B cell (primary cell): ENCODE results near the gene MSH3. TPM values are rescaled to one million over a fixed set of nuclear protein-coding genes. Genes with fewer than 3 reads are reported as not detected.

Source experiments
- ATAC-seq: fragments of 200-7000 bp; cut with Tn5 transposase; one replicate; pipeline ENCODE4 v1.10.0; 2021; ENCODE audit warnings: low read depth, mild to moderate bottlenecking, moderate number of reproducible peaks, moderate library complexity
- CTCF ChIA-PET: fragments of 350-600 bp; sonication (Branson Sonifier 250); formaldehyde crosslinking; loops from one replicate; lab custom pipeline; 2021; ENCODE audit warnings: antibody characterized with exemption, inconsistent platforms; lab: Charles Lee
- POLR2A ChIA-PET: fragments of 350-600 bp; sonication (Branson Sonifier 250); formaldehyde crosslinking; loops from one replicate; lab custom pipeline; 2021; ENCODE audit warnings: antibody characterized with exemption; lab: Charles Lee
- DNase-seq: peaks from one replicate; pipeline ENCODE4 v3.0.0; 2013
- H2AFZ ChIP-seq: 2 replicates; pipeline ENCODE4 v1.6.1; 2012; ENCODE audit warnings: mild to moderate bottlenecking, low read depth, low read length; ENCODE audit not compliant: insufficient read depth, poor library complexity, severe bottlenecking
- H3K27ac ChIP-seq, 2 donors: 1 replicate in 1 of 2; 2 replicates in 1 of 2; pipeline ENCODE4 v1.5.1; 2012 to 2013; ENCODE audit warnings: low read length in 2 of 2, mild to moderate bottlenecking in 2 of 2, moderate library complexity in 1 of 2
- H3K27me3 ChIP-seq, 4 experiments: fragments of 200-600 bp in 1 of 4; sonication (generic) in 1 of 4; replicated peaks in 1 of 4; 1 replicate in 2 of 4; 2 replicates in 2 of 4; pipeline versions ENCODE4 v1.6.1 to v1.7.0; 2013 to 2016; ENCODE audit warnings: low read length in 3 of 4, mild to moderate bottlenecking in 2 of 4, mixed read lengths in 1 of 4, moderate library complexity in 1 of 4; ENCODE audit not compliant: insufficient read depth in 4 of 4, control insufficient read depth in 3 of 4; ENCODE audit errors: control extremely low read depth in 1 of 4
- H3K36me3 ChIP-seq, 2 experiments: replicated peaks in 1 of 2; 1 replicate in 1 of 2; 2 replicates in 1 of 2; pipeline versions ENCODE4 v1.6.1 to v1.7.1; 2013; ENCODE audit warnings: low read length in 1 of 2; ENCODE audit not compliant: insufficient read depth in 2 of 2, control insufficient read depth in 1 of 2; ENCODE audit errors: control extremely low read depth in 1 of 2, extremely low read depth in 1 of 2
- H3K4me1 ChIP-seq, 2 donors: fragments of 200-600 bp in 1 of 2; sonication (generic) in 1 of 2; 1 replicate in 1 of 2; 2 replicates in 1 of 2; pipeline versions ENCODE4 v1.5.1 to v1.6.1; 2013 to 2017; ENCODE audit warnings: low read length in 2 of 2; ENCODE audit not compliant: control insufficient read depth in 2 of 2, insufficient read depth in 2 of 2
- H3K4me2 ChIP-seq: replicated peaks from 2 replicates; pipeline ENCODE3; 2012; ENCODE audit warnings: mild to moderate bottlenecking, low read depth, low read length; ENCODE audit not compliant: poor library complexity, severe bottlenecking
- H3K4me3 ChIP-seq, 5 experiments: fragments of 200-600 bp in 1 of 5; sonication (generic) in 1 of 5; 1 replicate in 3 of 5; 2 replicates in 2 of 5; pipeline versions ENCODE4 v1.5.1 to v1.7.0; 2011 to 2016; ENCODE audit warnings: low read length in 4 of 5, mild to moderate bottlenecking in 4 of 5, low read depth in 2 of 5, control low read depth in 1 of 5, moderate library complexity in 1 of 5; ENCODE audit not compliant: insufficient read depth in 1 of 5; ENCODE audit errors: control extremely low read depth in 1 of 5, extremely low read depth in 1 of 5
- H3K79me2 ChIP-seq: fragments of 200-600 bp; sonication (generic); one replicate; pipeline ENCODE4 v1.6.0; 2016; ENCODE audit warnings: low read length; ENCODE audit not compliant: control insufficient read depth, insufficient read depth
- H3K9ac ChIP-seq: fragments of 200-600 bp; sonication (generic); 2 replicates; pipeline ENCODE4 v1.6.1; 2017; ENCODE audit warnings: mild to moderate bottlenecking, low read length, moderate library complexity
- H3K9me3 ChIP-seq, 3 donors: one replicate each; pipeline versions ENCODE4 v1.6.1 to v1.7.1; 2013; ENCODE audit warnings: low read length in 2 of 3; ENCODE audit not compliant: control insufficient read depth in 2 of 3, insufficient read depth in 1 of 3; ENCODE audit errors: control extremely low read depth in 1 of 3
- H4K20me1 ChIP-seq: 2 replicates; pipeline ENCODE4 v1.6.0; 2012; ENCODE audit warnings: mild to moderate bottlenecking, low read length; ENCODE audit not compliant: insufficient read depth, control insufficient read depth, poor library complexity, severe bottlenecking
- H3K27ac Mint-ChIP-seq: one replicate; pipeline ENCODE4 v1.8.0; 2021; ENCODE audit warnings: mixed read lengths
- H3K27me3 Mint-ChIP-seq: one replicate; pipeline ENCODE4 v1.8.0; 2021; ENCODE audit warnings: mixed read lengths
- H3K4me1 Mint-ChIP-seq: one replicate; pipeline ENCODE4 v1.8.0; 2021; ENCODE audit warnings: mixed read lengths
- H3K4me3 Mint-ChIP-seq: one replicate; pipeline ENCODE4 v1.8.0; 2021; ENCODE audit warnings: mixed read lengths
- H3K9me3 Mint-ChIP-seq: one replicate; pipeline ENCODE4 v1.8.0; 2022; ENCODE audit warnings: mixed read lengths; ENCODE audit not compliant: insufficient read depth
- CTCF ChIP-seq: fragments of 200-600 bp; IDR thresholded peaks from one replicate; pipeline ENCODE4 v1.8.0; 2022; ENCODE audit warnings: antibody characterized with exemption, mild to moderate bottlenecking
- EZH2 ChIP-seq: IDR thresholded peaks from 2 replicates; pipeline ENCODE4 v1.6.1; 2012; ENCODE audit warnings: borderline replicate concordance, low read depth, mild to moderate bottlenecking, moderate library complexity, low read length; ENCODE audit not compliant: insufficient read depth, poor library complexity, severe bottlenecking
- WGBS: methylation state at CpG from one replicate; pipeline ENCODE4 v1.1.5; 2013; ENCODE audit warnings: missing lambda C conversion rate; ENCODE audit not compliant: insufficient coverage; 5-methylcytosine and 5-hydroxymethylcytosine counted together
- intact Hi-C: fragments of 100-400 bp; cut with micrococcal nuclease; formaldehyde crosslinking; loops from one replicate; pipeline ENCODE4 v1.10.0; 2022
- polyA plus RNA-seq: library from polyadenylated mRNA; depleted of rRNA; stranded (reverse); fragments of >200 nt; gene quantifications from 2 replicates; pipeline ENCODE4 v1.2.3, GENCODE V29; 2012
- total RNA-seq, 2 donors: library from RNA; stranded (reverse); fragments of 120-200 nt in 1 of 2; gene quantifications; 1 replicate in 1 of 2; 2 replicates in 1 of 2; pipeline versions ENCODE4 v1.2.3 to v1.2.4, GENCODE V29; 2013 to 2022

The MSH3 gene
- total and polyA plus RNA-seq, 2 donors (not counting 1 experiment from before 2014, with no cell fraction given) = 3.5 to 26.3 TPM

DNA sequence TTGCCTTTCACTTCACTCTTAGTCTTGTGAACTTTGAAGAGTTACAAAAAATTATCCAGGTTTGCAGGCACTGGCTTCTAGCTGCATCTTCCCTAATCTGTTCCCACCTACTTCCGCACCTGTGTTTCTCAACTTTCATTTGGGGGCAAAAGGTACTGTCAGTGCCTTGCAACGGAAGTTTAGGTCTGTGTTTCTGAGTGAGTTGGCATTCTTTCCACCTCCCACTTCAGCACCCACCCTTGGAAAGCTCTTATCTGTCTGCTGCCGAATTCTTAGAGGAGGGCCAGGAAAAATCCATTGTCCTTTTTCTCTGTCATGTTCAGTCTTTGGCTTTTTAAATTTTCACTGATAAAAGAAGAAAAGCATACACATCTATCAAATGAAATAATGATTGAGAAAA, 216.0 kb downstream of the MSH3 start:
- no peaks in the 10 kb centered on the region for H4K20me1 ChIP-seq
- intact Hi-C loops = no loop called here
- H3K4me3 Mint-ChIP-seq = no peak overlapping the region
- no peaks in the 10 kb centered on the region for H3K4me1 ChIP-seq
- ChIA-PET POLR2A (no interaction called here), CTCF (no interaction called here)
- no peak for ATAC-seq
- peaks cover 4 to 28% of the 10 kb centered on the region in 2 experiments for H3K36me3 ChIP-seq
- no peaks in the 10 kb centered on the region for H3K27me3 Mint-ChIP-seq
- no peaks in the 10 kb centered on the region for H3K27me3 ChIP-seq
- H3K9ac ChIP-seq = no peak overlapping the region
- WGBS = no CpG with 5 or more reads among the region's 3 CpGs
- no peaks in the 10 kb centered on the region for H3K4me1 Mint-ChIP-seq
- H3K9me3 ChIP-seq = no peaks in the 10 kb centered on the region
- DNase-seq = no peak
- H2AFZ ChIP-seq = no peak overlapping the region
- H3K79me2 ChIP-seq = no peaks in the 10 kb centered on the region
- H3K4me2 ChIP-seq = no peak overlapping the region
- no peaks in the 10 kb centered on the region for H3K9me3 Mint-ChIP-seq
- TF ChIP-seq CTCF = no peak
- no peak for TF ChIP-seq EZH2
- H3K4me3 ChIP-seq = no peak overlapping the region
- H3K27ac Mint-ChIP-seq = no peak overlapping the region
- no peak overlapping the region for H3K27ac ChIP-seq

GRCh38 chr5:80871541-80871961, 217.1 kb downstream of the MSH3 start:
- no peaks in the 10 kb centered on the region for H3K9me3 ChIP-seq
- H3K27ac ChIP-seq = no peak overlapping the region
- H3K36me3 ChIP-seq = peaks cover 4 to 23% of the 10 kb centered on the region in 2 experiments
- CTCF ChIA-PET = no interaction called here
- no peak overlapping the region for H3K4me3 ChIP-seq
- intact Hi-C loops = no loop called here
- no peak overlapping the region for H3K4me2 ChIP-seq
- H2AFZ ChIP-seq = no peak overlapping the region
- ATAC-seq (no peak), DNase-seq (no peak)
- H3K4me3 Mint-ChIP-seq = no peak overlapping the region
- no peak overlapping the region for H3K27ac Mint-ChIP-seq
- no peak overlapping the region for H3K9ac ChIP-seq
- no peaks in the 10 kb centered on the region for H3K4me1 ChIP-seq
- H3K27me3 ChIP-seq = no peaks in the 10 kb centered on the region
- 100% methylated on average over 3 of the region's 4 CpGs for WGBS
- H3K9me3 Mint-ChIP-seq = no peaks in the 10 kb centered on the region
- H3K79me2 ChIP-seq = no peaks in the 10 kb centered on the region
- no peaks in the 10 kb centered on the region for H3K4me1 Mint-ChIP-seq
- no peaks in the 10 kb centered on the region for H3K27me3 Mint-ChIP-seq
- POLR2A ChIA-PET = no interaction called here
- H4K20me1 ChIP-seq = no peaks in the 10 kb centered on the region
- TF ChIP-seq CTCF (no peak), EZH2 (no peak)
